ENCODE measurements around the gene ADCY5.

The ADCY5 gene

GRCh38 chr3:123429362-123430125 lies 19.3 kb downstream of the ADCY5 start:
- DNase-seq (ENCODE audit: low spot score), result no peak

DNA sequence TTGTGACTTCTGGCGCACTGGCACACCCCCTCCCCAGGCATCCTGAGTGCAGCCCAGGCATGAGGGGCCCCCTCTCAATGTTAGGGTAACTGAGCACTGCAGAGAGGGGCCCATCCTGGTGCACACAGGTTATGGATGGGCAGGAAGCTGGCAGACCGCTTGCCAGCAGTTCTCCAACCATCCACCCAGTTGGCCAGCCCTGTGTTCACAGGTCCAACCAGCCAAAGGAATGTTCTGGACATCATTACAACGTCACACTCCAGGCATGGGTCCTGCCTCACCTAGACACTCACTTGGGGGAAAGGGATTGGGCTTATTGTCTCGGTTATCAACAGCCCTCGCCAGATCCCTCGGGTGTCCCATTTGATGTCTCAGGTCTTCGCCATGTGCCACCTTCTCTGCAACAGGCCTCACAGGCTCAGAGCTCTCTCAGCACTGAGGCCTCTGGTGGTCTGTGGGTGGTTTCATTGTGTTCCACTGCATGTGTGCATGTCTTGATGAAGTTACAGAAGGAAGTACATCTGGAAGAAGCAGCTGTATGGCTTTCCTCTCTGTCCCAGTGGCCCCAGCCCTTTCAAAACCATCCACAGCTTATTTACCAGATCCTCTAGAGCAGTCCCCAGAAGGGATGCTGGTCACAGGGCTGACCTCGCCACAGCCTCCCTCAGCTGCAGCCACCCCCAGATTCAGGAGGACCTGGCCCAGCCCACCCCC lies 23.7 kb downstream of the ADCY5 start:
- DNase-seq (ENCODE audit: low spot score), result no peak

DNA sequence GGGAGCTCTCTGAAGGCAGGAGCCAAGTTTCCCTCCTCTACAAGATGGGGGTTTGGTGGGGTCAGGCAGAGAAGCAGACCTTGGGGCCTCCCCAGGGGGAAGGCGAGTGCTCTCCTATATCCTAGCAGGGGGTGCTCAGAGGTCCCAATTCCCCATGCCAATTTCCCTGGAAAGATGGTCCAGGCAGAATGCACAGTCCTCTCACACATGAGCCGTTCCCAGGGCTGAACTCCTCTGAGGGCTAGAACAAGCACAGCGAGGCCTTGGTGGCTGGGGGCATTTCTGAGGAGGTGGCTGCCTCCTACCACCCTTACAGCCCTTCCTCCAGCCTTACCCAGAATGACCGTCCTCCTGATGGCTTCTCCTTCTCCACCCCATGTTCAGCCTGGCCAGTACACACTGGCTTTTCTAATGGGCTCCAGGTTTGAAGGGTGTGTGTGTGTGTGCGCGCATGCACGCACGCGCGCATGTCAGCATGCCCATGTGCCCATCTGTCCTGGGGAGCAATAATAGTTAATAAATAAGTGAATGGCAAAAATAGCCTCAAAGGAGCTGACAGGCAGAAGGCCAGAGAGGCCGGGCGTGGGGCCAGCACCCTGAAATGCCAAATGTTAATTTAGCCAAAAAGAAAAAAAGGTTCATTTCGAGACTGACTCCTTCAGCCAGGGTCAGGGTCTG lies 24.4 kb downstream of the ADCY5 start:
- DNase-seq (ENCODE audit: low spot score), result no peak

GRCh38 chr3:123423806-123424205 lies 25.1 kb downstream of the ADCY5 start:
- no peak for DNase-seq (ENCODE audit: low spot score)

- DNase-seq (ENCODE audit: low spot score), result no peak
Measured at GRCh38 chr3:123423031-123423430, 25.9 kb downstream of the ADCY5 start.

DNA sequence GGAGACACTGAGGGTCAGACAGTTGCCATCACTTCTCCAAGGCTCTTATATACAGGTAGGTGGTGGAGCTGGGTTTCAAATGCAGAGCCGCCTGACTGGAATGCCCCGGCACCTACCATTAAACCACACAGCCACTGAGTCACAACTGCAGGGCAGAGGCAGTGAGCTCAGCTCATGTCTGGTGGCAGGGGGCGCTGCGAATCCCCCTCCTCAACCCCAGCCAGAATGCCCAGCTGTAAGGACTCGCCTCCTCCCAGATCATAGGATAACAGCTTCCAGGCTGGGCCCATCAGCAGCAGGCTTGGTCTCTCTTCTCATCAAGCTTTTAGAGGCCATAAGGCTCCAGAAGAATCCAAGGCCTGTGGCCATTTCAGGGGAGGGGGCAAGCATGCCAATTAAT lies 26.4 kb downstream of the ADCY5 start:
- DNase-seq (ENCODE audit: low spot score), result no peak

DNA sequence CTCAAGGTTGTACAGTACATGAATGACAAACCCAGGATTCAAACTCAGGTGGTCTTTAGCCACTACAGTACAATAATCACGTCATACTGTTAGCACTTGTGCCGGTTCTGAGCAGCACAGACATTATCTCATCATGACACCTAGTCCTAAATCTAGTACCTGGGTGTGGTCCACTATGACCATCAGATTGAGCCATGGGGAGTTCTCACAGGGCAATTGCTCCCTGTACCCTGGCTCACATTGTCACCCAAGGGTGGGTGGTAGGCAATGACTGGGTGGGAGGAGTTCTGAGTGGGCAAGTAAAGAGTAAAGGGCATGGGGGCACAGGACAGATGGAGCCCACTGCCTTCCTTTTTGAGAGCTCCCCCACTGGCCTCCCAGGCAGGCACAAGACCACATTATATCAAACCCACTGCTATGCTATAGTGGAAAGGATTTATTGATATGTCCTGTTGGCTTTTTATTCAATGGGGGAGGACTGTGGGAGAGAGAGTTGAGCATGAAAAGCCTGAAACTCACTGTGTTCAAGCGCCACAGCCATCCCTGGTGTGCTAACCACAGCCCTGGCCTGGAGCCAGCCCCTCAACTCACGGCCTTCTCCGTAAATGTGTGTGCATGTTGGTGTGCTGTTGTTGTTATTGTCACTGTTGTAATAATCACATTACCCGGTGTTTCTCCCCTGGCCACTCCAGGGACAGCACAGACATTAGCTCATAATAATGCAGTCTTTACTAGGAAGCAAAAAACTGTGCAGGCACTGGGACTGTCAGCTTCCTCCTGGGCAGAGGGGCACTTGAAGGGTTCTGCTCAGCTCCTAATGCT lies 27.3 kb downstream of the ADCY5 start:
- DNase-seq (ENCODE audit: low spot score), result no peak

GRCh38 chr3:123420416-123420968 lies 28.4 kb downstream of the ADCY5 start:
- DNase-seq (ENCODE audit: low spot score), result no peak

DNA sequence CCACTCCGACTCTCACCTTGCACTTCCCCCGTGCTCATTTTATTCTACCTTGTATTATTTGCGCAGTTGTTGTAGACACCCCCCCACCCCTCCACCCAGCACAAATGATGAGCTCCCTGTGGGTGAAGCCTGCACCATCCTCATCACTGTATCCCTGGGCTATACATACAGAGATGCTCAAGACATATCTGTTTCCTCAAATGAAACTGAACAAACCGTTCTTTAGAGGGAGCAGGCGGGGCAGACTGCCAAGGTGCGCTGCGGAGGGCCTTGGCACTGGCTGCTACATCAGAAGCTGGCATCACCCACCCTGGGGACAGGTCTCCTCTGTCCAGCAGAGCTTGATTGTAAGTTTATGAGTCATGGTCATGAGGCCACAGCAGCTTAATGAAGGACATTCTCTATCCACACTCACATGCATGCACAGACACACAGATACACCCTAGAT lies 29.0 kb downstream of the ADCY5 start:
- no peak for DNase-seq (ENCODE audit: low spot score)

GRCh38 chr3:123419181-123419849 lies 29.6 kb downstream of the ADCY5 start:
- DNase-seq (ENCODE audit: low spot score), result no peak

DNA sequence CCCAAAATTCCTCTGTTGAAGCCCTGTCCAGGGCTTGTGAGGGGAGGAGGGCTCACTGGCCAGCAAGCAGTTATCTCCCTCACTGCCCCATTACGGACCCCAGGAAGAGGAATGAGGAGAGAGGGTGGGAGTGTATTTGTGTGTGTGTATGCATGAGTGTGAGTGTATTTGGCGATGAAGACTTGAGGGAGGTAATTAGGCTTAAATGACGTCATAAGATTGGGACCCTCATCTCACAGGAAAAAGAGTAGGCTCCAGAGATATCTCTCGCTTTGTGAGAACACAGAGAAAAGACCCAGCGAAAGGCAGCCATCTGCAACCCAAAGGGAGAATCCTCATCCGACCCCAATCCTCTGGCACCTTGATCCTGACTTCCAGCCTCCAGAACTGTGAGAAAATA lies 32.2 kb downstream of the ADCY5 start:
- no peak for DNase-seq (ENCODE audit: low spot score)

GRCh38 chr3:123416173-123416572 lies 32.7 kb downstream of the ADCY5 start:
- no peak for DNase-seq (ENCODE audit: low spot score)

GRCh38 chr3:123414973-123415775 lies 33.7 kb downstream of the ADCY5 start:
- DNase-seq (ENCODE audit: low spot score), result no peak

DNA sequence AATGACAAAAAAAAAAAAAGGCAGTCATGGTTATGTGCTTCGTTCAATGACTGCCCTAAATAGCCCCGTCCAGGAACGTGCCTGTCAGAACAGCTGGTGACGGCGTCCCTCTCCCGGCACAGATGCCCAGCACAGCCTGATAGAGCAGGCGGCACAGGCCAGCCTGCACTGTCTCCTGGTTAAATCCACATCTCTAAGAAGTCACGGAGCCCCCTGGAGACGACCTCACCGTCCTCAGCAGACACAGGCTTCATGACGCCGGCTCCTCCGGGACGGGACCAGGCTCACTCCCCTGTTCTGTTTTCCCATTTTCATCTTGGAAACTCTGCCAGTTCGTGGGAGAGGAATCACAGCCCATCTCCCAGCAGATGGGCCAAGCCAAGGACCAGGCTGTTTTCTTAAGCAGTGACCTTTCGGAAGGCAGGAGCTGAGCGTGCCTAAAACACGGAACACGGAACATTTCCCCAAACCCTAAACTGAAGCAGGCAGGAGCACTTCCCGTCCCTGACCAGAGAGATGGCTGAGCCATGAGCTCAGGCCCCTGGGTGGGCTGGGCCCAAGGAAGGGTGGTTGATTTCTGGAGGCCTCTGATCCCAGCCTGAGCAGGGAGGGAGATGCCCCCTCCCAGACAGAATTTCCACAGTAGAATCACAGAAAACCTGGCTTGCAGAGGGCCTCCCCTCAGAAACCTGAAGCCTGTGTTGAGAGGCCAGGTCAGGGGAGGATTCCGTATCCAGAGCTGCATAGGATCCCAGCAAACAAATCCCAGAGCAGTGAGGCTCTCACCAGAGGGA lies 35.9 kb downstream of the ADCY5 start:
- no peak for DNase-seq (ENCODE audit: low spot score)

DNA sequence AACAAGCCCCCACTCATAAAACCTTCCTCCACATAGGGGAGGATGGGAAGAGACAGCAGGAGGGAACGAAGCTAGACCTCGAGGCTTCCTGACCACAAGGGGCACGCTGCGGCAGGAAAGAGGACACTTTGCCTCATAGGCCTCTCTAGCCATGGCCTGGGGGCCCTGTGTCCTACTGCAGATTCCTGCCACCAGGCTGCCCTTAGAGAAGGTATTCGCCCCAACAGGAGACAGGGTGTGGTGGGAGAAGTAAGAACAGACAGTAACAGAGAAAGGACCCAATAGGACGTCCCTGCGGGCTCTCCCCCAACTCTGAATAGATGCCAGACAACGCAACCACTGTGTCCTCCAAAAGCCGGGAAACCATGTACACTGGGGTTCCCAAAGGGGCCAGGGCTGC lies 36.8 kb downstream of the ADCY5 start:
- no peak for DNase-seq (ENCODE audit: low spot score)

GRCh38 chr3:123411340-123412040 lies 37.4 kb downstream of the ADCY5 start:
- no peak for DNase-seq (ENCODE audit: low spot score)

GRCh38 chr3:123410149-123410515 lies 38.8 kb downstream of the ADCY5 start:
- no peak for DNase-seq (ENCODE audit: low spot score)

- DNase-seq (ENCODE audit: low spot score), result no peak
Measured at GRCh38 chr3:123409443-123410148, 39.3 kb downstream of the ADCY5 start.
